Body of pancreas (tissue), 4 donors: ENCODE measurements around the gene LDHD. TPM values are rescaled to one million over a fixed set of nuclear protein-coding genes. Genes with fewer than 3 reads are reported as not detected.

Source experiments
- ATAC-seq: fragments of 150-250 bp; one replicate; pipeline ENCODE4 v1.9.1; 2016
- DNase-seq, 4 donors: peaks; one replicate each; pipeline ENCODE4 v3.0.0-alpha.2; 2019
- H3K27ac ChIP-seq, 4 donors: fragments of 200-600 bp; sonication (generic); 1 replicate in 3 of 4; 2 replicates in 1 of 4; pipeline versions ENCODE4 v1.5.1 to v1.6.1; 2016 to 2019; ENCODE audit warnings: mild to moderate bottlenecking in 1 of 4, mixed read lengths in 1 of 4, moderate library complexity in 1 of 4
- H3K27me3 ChIP-seq, 2 donors: fragments of 200-600 bp; sonication (generic); one replicate each; pipeline ENCODE4 v1.6.0; 2016; ENCODE audit warnings: mild to moderate bottlenecking in 1 of 2
- H3K36me3 ChIP-seq, 2 donors: fragments of 200-600 bp; sonication (generic); replicated peaks in 1 of 2; 2 replicates each; pipeline ENCODE4 v1.5.1; 2016; ENCODE audit warnings: low read depth in 2 of 2; ENCODE audit not compliant: insufficient read depth in 1 of 2
- H3K4me1 ChIP-seq: fragments of 200-600 bp; sonication (generic); one replicate; pipeline ENCODE4 v1.6.0; 2016
- H3K4me3 ChIP-seq, 2 donors: fragments of 200-600 bp; sonication (generic); 1 replicate in 1 of 2; 2 replicates in 1 of 2; pipeline ENCODE4 v1.5.1; 2016 to 2019
- H3K9me3 ChIP-seq, 3 donors: fragments of 200-600 bp; sonication (generic); 1 replicate in 2 of 3; 2 replicates in 1 of 3; pipeline ENCODE4 v1.5.1; 2016
- CTCF ChIP-seq, 7 experiments: fragments of 450-650 bp in 4 of 7; fragments of 200-600 bp in 3 of 7; sonication (generic) in 3 of 7; IDR thresholded peaks; one replicate each; pipeline ENCODE4 v1.5.1; 2016 to 2019; ENCODE audit warnings: antibody characterized with exemption in 7 of 7
- POLR2A ChIP-seq, 3 donors: fragments of 450-650 bp; IDR thresholded peaks; one replicate each; pipeline ENCODE4 v1.6.1; 2016; ENCODE audit warnings: antibody characterized with exemption in 3 of 3, mild to moderate bottlenecking in 2 of 3
- WGBS, 2 donors: methylation state at CpG; one replicate each; pipeline ENCODE4 v1.1.5; 2017; 5-methylcytosine and 5-hydroxymethylcytosine counted together
- intact Hi-C: fragments of 100-400 bp; cut with DNase I; formaldehyde crosslinking; loops from one replicate; pipeline ENCODE4 v1.15.1; 2023
- total RNA-seq, 2 donors: library from RNA; depleted of rRNA; stranded (reverse); fragments of >200 nt; gene quantifications; one replicate each; pipeline ENCODE4 v1.1.0, GENCODE V29; 2016

The LDHD gene
- total RNA-seq = 10 to 100 TPM; 27.7 to 28.3 TPM

- H3K9me3 ChIP-seq = peaks cover 0 to 2% (median 0%) of the 10 kb centered on the region in 3 donors
- intact Hi-C loops = loop anchor here (10.0 kb wide), 1 partner anchor 411 kb away; the partner anchor contains the start of gene MLKL
- peak within 1 kb of the TSS; percentile 69 to 89 (median 86) for H3K27ac ChIP-seq
- ATAC-seq (peak; percentile 100), DNase-seq (peak; percentile 91 to 97 (median 96))
- peak within 1 kb of the TSS; percentile 28 for H3K4me3 ChIP-seq
- WGBS, 2 donors = 9 to 28% methylated on average over 11 to 15 of the region's 15 CpGs
- peaks cover 24% of the 10 kb centered on the region for H3K4me1 ChIP-seq
- no peaks in the 10 kb centered on the region for H3K27me3 ChIP-seq
- H3K36me3 ChIP-seq = no peaks in the 10 kb centered on the region
- TF ChIP-seq POLR2A (IDR thresholded peaks at IDR 0.05) (peak; percentile 91 to 98 (median 96)), CTCF (IDR thresholded peaks at IDR 0.05) (no peak)
These were observed at the start of gene LDHD for GRCh38 chr16:75116081-75116910. Gene LDHD, minus strand, starts transcription at chr16:75116780. Its CDS starts 60 bp downstream, at chr16:75116720.

DNA sequence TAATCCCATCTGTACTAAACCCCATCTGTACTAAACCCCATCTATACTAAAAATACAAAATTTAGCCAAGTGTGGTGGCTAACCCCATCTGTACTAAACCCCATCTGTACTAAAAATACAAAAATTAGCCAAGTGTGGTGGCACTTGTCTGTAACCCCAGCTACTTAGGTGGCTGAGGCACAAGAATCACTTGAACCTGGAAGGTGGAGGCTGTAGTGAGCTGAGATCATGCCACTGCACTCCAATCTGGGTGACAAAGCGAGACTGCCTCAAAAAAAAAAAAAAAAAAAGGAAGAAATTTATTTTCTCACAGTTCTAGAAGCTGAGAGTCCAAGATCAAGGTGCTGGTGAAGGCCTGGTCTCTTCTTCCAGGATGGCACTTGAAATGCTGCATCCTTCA is 43.8 kb upstream of the LDHD start:
- Histone ChIP-seq H3K4me3 (no peak overlapping the region), H3K27ac (no peak overlapping the region), H3K4me1 (no peaks in the 10 kb centered on the region), H3K9me3 (no peaks in the 10 kb centered on the region), H3K36me3 (no peaks in the 10 kb centered on the region), H3K27me3 (no peaks in the 10 kb centered on the region)
- intact Hi-C loops = no loop called here
- TF ChIP-seq POLR2A (IDR thresholded peaks at IDR 0.05) (no peak), CTCF (IDR thresholded peaks at IDR 0.05) (no peak)
- no peak for DNase-seq
- no peak for ATAC-seq
- WGBS, 2 donors = 93 to 100% methylated on average over 1 of the region's 1 CpG

- H3K27ac ChIP-seq = no peak overlapping the region
- H3K4me3 ChIP-seq = no peak overlapping the region
- DNase-seq (no peak), ATAC-seq (no peak)
- H3K4me1 ChIP-seq = no peaks in the 10 kb centered on the region
- TF ChIP-seq POLR2A (IDR thresholded peaks at IDR 0.05) = no peak
- TF ChIP-seq CTCF (IDR thresholded peaks at IDR 0.05) = no peak
- no peaks in the 10 kb centered on the region for H3K36me3 ChIP-seq
- no peaks in the 10 kb centered on the region for H3K9me3 ChIP-seq
- intact Hi-C loops = no loop called here
- H3K27me3 ChIP-seq = no peaks in the 10 kb centered on the region
These were observed 36.1 kb upstream of the LDHD start for GRCh38 chr16:75152635-75153034.

DNA sequence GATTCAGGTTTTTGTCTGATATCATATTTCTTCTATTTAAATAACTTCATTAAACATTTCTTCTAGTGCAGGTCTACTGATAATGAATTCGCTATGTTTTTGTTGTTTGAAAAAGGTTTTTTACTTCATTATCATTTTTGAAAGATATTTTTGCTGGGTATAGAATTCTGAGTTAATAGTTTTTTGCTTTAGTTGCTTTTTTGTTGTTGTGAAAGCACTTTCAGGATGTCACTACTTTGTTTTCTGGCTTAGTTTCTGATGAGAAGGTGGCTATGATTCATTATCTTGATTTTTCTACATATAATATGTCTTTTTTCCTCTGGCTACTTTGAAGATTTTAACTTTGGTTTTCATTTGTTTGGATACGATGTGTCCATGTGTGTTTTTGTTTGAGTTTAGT is 35.2 kb upstream of the LDHD start:
- Histone ChIP-seq H3K27ac (no peak overlapping the region), H3K4me3 (no peak overlapping the region), H3K4me1 (no peaks in the 10 kb centered on the region), H3K36me3 (no peaks in the 10 kb centered on the region), H3K27me3 (no peaks in the 10 kb centered on the region), H3K9me3 (no peaks in the 10 kb centered on the region)
- DNase-seq (no peak), ATAC-seq (no peak)
- intact Hi-C loops = no loop called here
- TF ChIP-seq CTCF (IDR thresholded peaks at IDR 0.05) = no peak
- no peak for TF ChIP-seq POLR2A (IDR thresholded peaks at IDR 0.05)
- whole genome bisulfite sequencing, 2 donors = 72 to 73% methylated on average over 2 of the region's 2 CpGs
